Measurements from ENCODE around the gene POU2F1. TPM values are rescaled to one million over a fixed set of nuclear protein-coding genes. Genes with fewer than 3 reads are reported as not detected.
A peak's percentile ranks its signal among the peaks of the same experiment; 100 is the strongest.

Gene POU2F1
- polyA plus RNA-seq, 1 donor from 2014 or later: 10.9 TPM

- H3K9me2 ChIP-seq (ENCODE audit: insufficient read depth, low read length): no peaks in the 10 kb centered on the region
- H3K9ac ChIP-seq (ENCODE audit: low read length): no peak overlapping the region
- no peak for TF ChIP-seq SMC3 (conservative IDR thresholded peaks at IDR 0.05; ENCODE audit: poor library complexity)
- no peak for TF ChIP-seq CTCF (IDR thresholded peaks at IDR 0.05; ENCODE audit: poor library complexity, severe bottlenecking)
- H3F3A ChIP-seq (ENCODE audit: insufficient read depth, low read length, poor library complexity, severe bottlenecking): no peaks in the 10 kb centered on the region
- no peak overlapping the region for H3K4me2 ChIP-seq (ENCODE audit: low read length)
- H3K79me2 ChIP-seq (replicated peaks; ENCODE audit: insufficient read depth, low read length): no peaks in the 10 kb centered on the region
- H2AFZ ChIP-seq (ENCODE audit: low read depth, low read length): no peak overlapping the region
- no peaks in the 10 kb centered on the region for H4K20me1 ChIP-seq (ENCODE audit: insufficient read depth)
- H3K4me3 ChIP-seq (ENCODE audit: low read length): no peak overlapping the region
- peaks cover 4% of the 10 kb centered on the region for H3K9me3 ChIP-seq (ENCODE audit: low read length)
- no peaks in the 10 kb centered on the region for H3K36me3 ChIP-seq (ENCODE audit: insufficient read depth, low read length)
- no peak overlapping the region for H3K27ac ChIP-seq (ENCODE audit: low read length)
- peaks cover 9% of the 10 kb centered on the region for H3K27me3 ChIP-seq (ENCODE audit: insufficient read depth, low read depth, low read length)
Observed at GRCh38 chr1:167435484-167435883, 214.8 kb downstream of the POU2F1 start.

GRCh38 chr1:167438171-167439138, 217.8 kb downstream of the POU2F1 start:
- no peak overlapping the region for H3K9ac ChIP-seq (ENCODE audit: low read length)
- peak overlapping the region; percentile 70 for H3K4me3 ChIP-seq (ENCODE audit: low read length)
- peaks cover 9% of the 10 kb centered on the region for H3K27me3 ChIP-seq (ENCODE audit: insufficient read depth, low read depth, low read length)
- H3K27ac ChIP-seq (ENCODE audit: low read length): no peak overlapping the region
- H4K20me1 ChIP-seq (ENCODE audit: insufficient read depth): no peaks in the 10 kb centered on the region
- H3K9me2 ChIP-seq (ENCODE audit: insufficient read depth, low read length): no peaks in the 10 kb centered on the region
- H3K4me2 ChIP-seq (ENCODE audit: low read length): no peak overlapping the region
- peaks cover 4% of the 10 kb centered on the region for H3K9me3 ChIP-seq (ENCODE audit: low read length)
- TF ChIP-seq CTCF (IDR thresholded peaks at IDR 0.05; ENCODE audit: poor library complexity, severe bottlenecking): no peak
- TF ChIP-seq MXI1 (conservative IDR thresholded peaks at IDR 0.05; ENCODE audit: poor library complexity, severe bottlenecking): no peak
- no peak for TF ChIP-seq EZH2 (IDR thresholded peaks at IDR 0.05; ENCODE audit: borderline replicate concordance, insufficient read depth, low read length, poor library complexity, severe bottlenecking)
- no peak for TF ChIP-seq POLR2AphosphoS5 (IDR thresholded peaks at IDR 0.05)
- no peak for TF ChIP-seq EP300 (conservative IDR thresholded peaks at IDR 0.05; ENCODE audit: poor library complexity, severe bottlenecking)
- no peak for TF ChIP-seq SMC3 (conservative IDR thresholded peaks at IDR 0.05; ENCODE audit: poor library complexity)
- no peak for TF ChIP-seq TAF1 (IDR thresholded peaks at IDR 0.05; ENCODE audit: low read depth)
- TF ChIP-seq REST (IDR thresholded peaks at IDR 0.05; ENCODE audit: borderline replicate concordance): no peak
- TF ChIP-seq RAD21 (conservative IDR thresholded peaks at IDR 0.05): no peak
- H3K79me2 ChIP-seq (replicated peaks; ENCODE audit: insufficient read depth, low read length): no peaks in the 10 kb centered on the region
- H2AFZ ChIP-seq (ENCODE audit: low read depth, low read length): no peak overlapping the region
- no peaks in the 10 kb centered on the region for H3F3A ChIP-seq (ENCODE audit: insufficient read depth, low read length, poor library complexity, severe bottlenecking)
- no peaks in the 10 kb centered on the region for H3K36me3 ChIP-seq (ENCODE audit: insufficient read depth, low read length)
